ENCODE measurements around the gene UBE2E1.

Gene UBE2E1

DNA sequence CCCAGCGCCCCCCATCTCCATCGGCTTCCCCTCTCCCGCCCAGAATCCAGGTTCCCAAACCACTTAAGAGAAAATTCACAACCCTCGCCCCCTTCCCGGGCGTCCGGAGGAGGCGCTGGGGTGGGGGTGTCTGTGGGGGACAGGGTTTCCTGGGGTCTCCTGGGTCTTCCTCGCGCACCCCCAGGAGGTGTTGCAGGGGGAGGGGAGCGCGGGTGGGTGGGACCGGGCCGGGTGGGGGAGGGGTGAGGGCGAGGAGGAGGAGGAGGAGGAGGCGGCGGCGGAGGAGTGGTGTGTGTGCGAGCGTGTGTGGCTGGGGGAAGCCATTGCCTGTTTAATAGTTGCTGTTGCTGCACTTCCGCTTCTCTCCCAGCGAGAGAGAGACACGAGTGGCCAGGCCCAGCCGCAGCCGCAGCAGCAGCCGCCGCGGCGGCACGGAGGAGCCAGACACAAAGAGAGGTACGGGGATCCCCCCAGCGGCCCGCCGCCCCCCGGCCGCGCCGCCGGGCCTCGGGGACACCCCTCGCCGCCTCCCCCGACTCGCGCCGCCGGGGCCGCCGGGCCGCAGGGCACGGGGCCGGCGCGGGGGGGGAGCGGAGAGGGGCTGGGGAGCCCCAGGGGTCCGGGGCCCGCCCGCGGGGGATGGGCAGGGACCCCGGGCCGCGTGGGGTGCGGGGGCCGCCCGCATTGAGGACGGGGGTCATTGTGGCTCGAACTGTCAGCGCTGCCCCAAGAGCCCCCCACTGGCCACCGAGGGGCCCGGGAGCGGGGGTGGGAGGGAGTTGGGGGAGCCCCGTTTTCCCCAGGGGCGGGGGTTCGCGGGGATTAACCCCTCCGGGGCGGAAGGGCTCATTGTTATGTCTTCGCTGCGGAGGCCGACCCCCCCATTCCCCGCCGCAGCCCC lies at the start of gene UBE2E1:
TSS of gene UBE2E1 (plus strand) at position 323 of the 901 bp plus-strand sequence. CDS start 1,315 bp downstream, outside the sequence.
- DNase-seq = peak; percentile 85

- no peak for DNase-seq
Observed at GRCh38 chr3:23756206-23756840, 49.4 kb upstream of the UBE2E1 start.

DNA sequence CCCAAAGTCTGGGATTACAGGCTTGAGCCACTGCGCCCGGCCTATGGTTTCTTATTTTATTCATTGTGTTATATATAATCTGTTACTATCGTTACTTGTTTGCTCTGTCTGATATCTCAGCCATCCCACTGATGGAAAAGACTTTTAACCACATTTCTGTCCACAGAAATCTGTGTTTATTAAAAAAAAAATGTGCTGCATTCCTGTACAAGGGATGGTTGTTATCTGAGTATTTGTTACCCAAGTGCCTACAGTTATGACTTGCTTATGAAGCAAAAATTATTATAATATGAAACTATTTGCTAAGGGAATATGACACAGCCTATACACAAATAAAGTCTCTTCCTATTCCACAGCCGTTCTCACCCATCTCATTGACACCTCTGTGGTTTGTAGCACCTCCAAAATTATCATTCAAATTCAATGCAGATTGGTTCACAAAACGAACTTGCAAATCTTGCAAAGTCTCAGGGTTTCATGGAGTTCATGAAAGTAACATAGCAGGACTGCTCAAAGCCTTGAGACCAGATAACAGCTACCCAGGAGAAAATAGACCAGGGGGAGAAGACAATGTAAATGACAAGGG lies 47.4 kb upstream of the UBE2E1 start:
- DNase-seq = peak; percentile 23

GRCh38 chr3:23760325-23760724 lies 45.4 kb upstream of the UBE2E1 start:
- DNase-seq = no peak

DNA sequence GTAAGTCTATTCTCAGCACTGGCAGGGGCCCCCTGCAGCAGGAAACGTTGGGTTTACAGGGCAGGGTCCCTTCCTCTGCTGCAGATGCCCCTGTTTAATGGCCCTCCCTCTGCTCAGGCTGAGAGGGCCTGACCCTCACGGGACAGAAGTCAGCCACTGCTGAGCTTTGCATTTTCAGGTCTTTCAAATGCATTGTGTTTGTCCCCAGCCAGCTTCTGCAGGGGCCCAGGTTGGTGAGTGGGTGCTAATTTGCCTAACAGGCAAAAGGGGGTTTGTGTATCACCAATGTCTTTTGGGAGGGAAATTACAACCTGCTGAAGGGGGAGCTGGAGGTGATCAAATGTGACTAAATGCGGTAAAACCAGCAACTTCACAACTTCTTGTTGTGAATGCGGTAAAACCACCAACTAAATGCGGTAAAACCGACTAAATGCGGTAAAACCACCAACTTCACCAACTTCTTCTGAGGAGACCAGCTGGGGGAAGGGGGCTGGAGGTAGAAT lies 44.8 kb upstream of the UBE2E1 start:
- DNase-seq = peak; percentile 8

- DNase-seq = peak; percentile 13
Observed at GRCh38 chr3:23761440-23761896, 44.3 kb upstream of the UBE2E1 start.

- DNase-seq = peak; percentile 11
Observed at GRCh38 chr3:23762214-23762613, 43.5 kb upstream of the UBE2E1 start.

DNA sequence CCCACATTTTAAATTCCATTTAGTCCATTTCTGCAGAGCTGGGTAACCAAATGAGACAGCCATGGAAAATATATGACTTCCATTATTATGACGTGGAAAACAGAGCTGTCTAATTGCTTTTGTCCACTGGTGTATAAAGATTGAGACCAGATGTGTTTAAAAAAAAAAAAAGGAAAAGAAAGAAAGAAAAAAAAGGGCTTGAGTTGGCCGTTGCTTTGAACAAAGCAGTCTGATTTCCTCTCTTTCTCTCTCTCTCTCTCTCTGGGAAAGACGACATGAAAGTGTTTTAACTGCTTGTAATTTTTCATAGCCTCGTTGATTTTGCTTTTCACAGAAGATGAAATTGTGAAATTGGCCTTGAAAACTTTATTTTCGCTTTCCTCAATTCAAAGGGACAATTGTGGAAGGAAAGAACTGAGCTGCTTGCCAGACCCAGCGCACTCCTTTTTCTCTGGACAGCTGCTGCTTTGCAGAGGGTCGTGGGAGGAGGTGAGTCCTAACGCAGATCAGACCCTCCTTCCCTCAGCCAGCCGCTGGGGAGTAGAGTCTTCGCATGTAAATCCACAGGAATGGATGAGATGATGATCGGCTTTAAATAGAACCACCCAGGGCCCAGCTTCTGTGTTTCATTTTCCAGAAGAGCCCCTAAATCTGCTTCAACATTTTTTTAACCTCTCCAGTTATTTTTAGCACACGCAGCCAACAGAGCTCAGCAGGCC lies 42.8 kb upstream of the UBE2E1 start:
- no peak for DNase-seq

GRCh38 chr3:23764407-23764806 lies 41.3 kb upstream of the UBE2E1 start:
- DNase-seq = no peak

DNA sequence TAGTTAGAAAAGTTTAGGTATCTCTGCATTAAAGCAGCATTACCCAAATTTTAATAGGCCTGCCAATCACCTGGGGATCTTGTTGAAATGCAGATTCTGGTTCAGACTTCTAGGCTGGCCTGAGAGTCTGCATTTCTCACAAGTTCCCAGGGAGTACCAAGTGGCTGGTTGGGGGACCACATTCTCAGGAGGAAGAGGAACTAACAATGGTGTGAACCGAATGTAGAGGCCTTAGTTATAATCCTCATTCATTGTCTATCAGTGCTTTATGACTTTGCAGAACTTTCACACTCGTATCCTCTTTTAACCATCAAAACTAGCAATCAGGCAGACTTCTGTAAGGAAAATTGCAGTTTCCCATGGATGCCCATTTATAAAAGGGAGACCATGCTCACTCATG lies 38.2 kb upstream of the UBE2E1 start:
- no peak for DNase-seq

DNA sequence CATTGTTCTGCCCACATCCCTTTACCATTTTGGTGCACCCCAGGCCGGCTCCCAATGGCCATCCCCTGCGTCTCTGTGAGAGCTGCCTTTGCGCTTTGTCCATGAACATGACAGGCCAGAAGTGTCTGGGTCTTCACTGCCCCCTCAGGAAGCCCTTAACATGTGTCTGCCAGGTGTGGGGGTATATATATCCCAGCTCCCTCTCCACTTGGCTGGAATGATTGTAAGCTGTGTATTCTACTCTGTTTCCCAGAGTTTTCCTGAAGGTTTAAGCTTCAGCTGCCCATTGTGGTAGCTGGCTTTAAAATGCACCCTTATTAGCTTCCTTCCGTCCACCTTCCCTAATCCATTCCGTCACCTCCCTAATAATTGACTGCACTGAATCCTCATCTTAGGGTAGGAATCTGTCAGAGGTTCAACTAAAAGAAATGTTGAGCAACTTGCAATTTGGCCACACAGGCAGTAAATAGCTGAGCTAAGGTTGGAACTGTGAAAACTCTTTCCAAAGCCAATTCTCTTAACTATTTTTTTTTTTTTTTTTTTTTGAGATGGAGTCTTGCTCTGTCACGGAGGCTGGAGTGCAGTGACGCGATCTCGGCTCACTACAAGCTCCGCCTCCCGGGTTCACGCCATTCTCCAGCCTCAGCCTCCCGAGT lies 30.4 kb upstream of the UBE2E1 start:
- no peak for DNase-seq

- DNase-seq = no peak
Observed at GRCh38 chr3:23776352-23776891, 29.3 kb upstream of the UBE2E1 start.

DNA sequence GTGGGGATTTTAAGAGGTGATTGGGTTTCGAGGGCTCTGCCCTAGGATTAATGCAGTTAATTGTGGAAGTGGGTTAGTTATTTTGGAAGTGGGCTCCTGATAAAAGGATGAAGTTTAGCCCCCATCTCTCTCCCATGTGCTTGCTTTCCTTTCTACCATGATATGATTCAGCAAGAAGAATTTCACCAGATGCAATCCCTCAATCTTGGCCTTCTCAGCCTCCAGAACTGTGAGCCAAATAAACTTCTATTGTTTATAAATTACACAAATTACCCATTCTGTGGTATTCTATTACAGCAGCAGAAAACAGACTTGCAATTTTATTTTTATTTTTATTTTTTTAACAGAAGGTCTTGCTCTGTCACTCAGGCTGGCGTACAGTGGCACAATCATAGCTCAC lies 27.3 kb upstream of the UBE2E1 start:
- no peak for DNase-seq

DNA sequence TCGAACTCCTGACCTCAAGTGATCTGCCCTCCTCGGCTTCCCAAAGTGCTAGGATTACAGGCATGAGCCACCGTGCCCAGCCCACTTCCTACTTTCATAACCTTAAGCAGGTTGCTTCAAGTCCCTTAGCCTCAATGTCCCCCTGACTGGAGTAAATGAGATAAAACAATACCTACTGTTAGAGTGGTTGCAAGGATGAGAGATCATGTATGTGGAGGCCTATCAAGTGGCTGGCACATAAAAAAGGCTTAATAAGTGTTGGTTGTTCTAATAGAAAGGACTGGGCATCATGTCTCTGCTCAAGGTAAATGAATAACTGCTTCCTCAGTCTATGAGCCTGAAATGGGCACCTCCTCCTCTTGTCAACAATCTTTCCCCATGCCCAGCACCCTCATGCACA lies 25.9 kb upstream of the UBE2E1 start:
- DNase-seq = no peak

DNA sequence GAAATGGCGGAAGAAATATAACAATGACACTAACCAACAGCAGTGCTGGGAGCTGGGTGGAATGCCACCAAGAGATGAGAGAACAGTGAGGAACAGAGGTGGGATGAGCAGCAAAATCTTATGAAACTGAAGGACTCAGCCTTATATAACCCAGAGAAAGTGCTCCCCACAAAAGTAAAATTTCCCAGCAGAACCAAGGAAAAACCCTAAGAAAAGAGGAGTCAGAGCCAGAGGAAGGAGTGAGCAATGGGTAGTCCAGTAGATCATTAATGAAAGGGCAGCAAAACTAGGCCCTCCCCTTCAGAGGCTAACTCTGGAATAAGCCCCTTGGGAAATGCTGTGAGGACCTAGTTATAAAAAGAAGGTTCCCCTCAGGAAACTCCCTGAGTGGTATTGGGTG lies 24.7 kb upstream of the UBE2E1 start:
- no peak for DNase-seq

- DNase-seq = no peak
Observed at GRCh38 chr3:23781871-23782270, 23.9 kb upstream of the UBE2E1 start.

DNA sequence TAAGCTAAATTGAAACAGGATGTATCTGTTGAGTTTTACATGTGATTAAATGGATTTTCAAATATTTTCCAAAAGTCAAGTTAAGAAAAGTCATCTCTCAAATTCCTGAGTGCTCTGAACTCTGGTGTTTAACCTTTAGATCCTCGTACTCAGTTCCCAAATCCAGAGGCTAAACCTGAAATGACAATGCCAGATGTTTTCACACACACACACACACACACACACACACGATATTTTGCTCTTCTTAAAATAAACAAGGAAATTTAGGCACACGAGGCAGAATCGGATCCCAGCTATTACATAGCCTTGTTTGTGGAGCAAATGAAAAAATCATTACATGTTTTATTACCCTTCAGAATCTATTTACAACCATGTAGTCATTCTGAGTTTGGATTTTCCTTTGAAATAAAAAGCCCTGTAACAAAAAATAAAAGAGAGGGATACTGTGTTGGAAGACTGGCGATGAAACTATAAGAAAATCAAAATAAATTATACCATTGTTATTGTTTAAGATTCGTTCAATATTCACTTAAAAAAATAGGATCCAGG lies 20.6 kb upstream of the UBE2E1 start:
- no peak for DNase-seq

DNA sequence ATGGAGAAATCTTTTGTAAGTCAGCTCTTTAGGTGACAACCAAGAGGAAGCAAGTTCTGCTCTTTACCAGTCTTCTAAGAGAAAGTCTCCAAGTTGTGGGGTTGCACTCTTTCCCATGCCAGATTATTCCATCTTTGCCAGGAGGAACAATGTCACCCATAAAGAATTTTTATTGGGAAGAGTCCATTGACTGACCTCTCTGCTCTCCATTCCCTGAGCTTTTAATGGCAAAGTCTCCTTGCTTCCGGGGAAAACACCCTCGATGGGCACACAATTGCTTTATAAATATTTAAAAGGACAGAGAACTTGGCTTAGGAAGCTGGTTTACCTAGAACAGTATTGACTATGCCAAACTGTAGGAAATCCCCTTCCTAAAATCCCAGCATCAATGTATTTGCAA lies 19.9 kb upstream of the UBE2E1 start:
- no peak for DNase-seq

DNA sequence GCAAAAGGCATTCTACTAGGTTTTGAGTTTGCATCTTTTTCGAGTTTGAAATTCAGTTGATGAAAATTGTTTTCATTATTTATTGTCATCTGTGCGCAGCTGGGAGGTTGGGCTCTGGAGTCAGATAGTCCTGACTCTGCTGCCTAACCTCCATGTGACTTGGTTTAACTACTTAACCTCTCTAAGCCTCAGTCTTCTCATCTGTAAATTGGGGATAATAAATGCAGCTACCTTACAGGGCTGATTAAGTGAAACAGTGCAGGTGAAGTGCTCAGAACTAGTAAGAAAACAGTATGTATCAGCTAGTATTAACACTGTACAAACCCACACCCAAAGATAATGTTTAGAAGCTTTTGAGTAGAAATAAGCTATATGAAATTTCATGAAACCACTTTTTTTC lies 14.1 kb upstream of the UBE2E1 start:
- no peak for DNase-seq

GRCh38 chr3:23793528-23794134 lies 12.1 kb upstream of the UBE2E1 start:
- no peak for DNase-seq

- no peak for DNase-seq
Observed at GRCh38 chr3:23795096-23795495, 10.7 kb upstream of the UBE2E1 start.

All from CD4-positive, alpha-beta T cell treated with Interleukin-10 for 1 hour (primary cell).